IMR-90 (cell line): ENCODE data around the gene GABRP. TPM values are rescaled to one million over a fixed set of nuclear protein-coding genes. Genes with fewer than 3 reads are reported as not detected.

Experiments
- ATAC-seq: fragments of 200-7000 bp; cut with Tn5 transposase; 2 replicates; pipeline ENCODE4 v1.9.1; 2020; ENCODE audit warnings: low read depth, mild to moderate bottlenecking, moderate library complexity
- BruUV-seq: library from RNA; stranded (reverse); fragments of 400-500 nt; replicated peaks from 2 replicates; lab custom pipeline; 2021; lab: Mats Ljungman, UMichigan
- CTCF ChIA-PET: fragments of 300-600 bp; formaldehyde crosslinking; extraction: SDS; loops from one replicate; lab custom pipeline; 2021; ENCODE audit warnings: antibody characterized with exemption; lab: Yijun Ruan, JAX
- POLR2A ChIA-PET: fragments of 300-600 bp; sonication (Branson Sonifier 250); formaldehyde crosslinking; loops from one replicate; lab custom pipeline; 2022; ENCODE audit warnings: antibody characterized with exemption; ENCODE audit not compliant: unreplicated experiment; lab: Charles Lee
- DNase-seq: peaks from one replicate; pipeline ENCODE4 v3.0.0; 2013
- H2AFZ ChIP-seq: replicated peaks from 2 replicates; pipeline ENCODE3; 2013; ENCODE audit warnings: low read length, mild to moderate bottlenecking; ENCODE audit not compliant: poor library complexity
- H2AK5ac ChIP-seq: 2 replicates; pipeline ENCODE4 v1.6.1; 2013; ENCODE audit warnings: low read depth, low read length, inconsistent platforms
- H2AK9ac ChIP-seq: replicated peaks from 2 replicates; pipeline ENCODE3; 2013; ENCODE audit warnings: mild to moderate bottlenecking, low read depth, low read length, moderate library complexity; ENCODE audit not compliant: poor library complexity
- H2BK120ac ChIP-seq: 2 replicates; pipeline ENCODE4 v1.6.1; 2013; ENCODE audit warnings: low read depth, low read length, inconsistent platforms
- H2BK15ac ChIP-seq: 3 replicates; pipeline ENCODE4 v1.6.1; 2013; ENCODE audit warnings: low read depth, low read length, inconsistent platforms
- H2BK20ac ChIP-seq: 2 replicates; pipeline ENCODE4 v1.6.1; 2013; ENCODE audit warnings: low read depth, mild to moderate bottlenecking, inconsistent platforms, low read length, moderate library complexity
- H2BK5ac ChIP-seq: 2 replicates; pipeline ENCODE4 v1.6.1; 2013; ENCODE audit warnings: mild to moderate bottlenecking, low read depth, low read length, inconsistent platforms; ENCODE audit not compliant: poor library complexity, severe bottlenecking
- H3K14ac ChIP-seq: replicated peaks from 2 replicates; pipeline ENCODE4 v1.6.1; 2013; ENCODE audit warnings: low read depth, low read length, inconsistent platforms
- H3K18ac ChIP-seq: 2 replicates; pipeline ENCODE4 v1.6.1; 2013; ENCODE audit warnings: low read depth, low read length, control low read depth
- H3K23ac ChIP-seq: 2 replicates; pipeline ENCODE4 v1.6.1; 2013; ENCODE audit warnings: low read depth, low read length, inconsistent platforms
- H3K27ac ChIP-seq: 2 replicates; pipeline ENCODE4 v1.5.1; 2013; ENCODE audit warnings: mild to moderate bottlenecking, control low read depth, low read length; ENCODE audit not compliant: insufficient read depth
- H3K27me3 ChIP-seq: 2 replicates; pipeline ENCODE4 v1.6.1; 2013; ENCODE audit warnings: low read length; ENCODE audit not compliant: control insufficient read depth, insufficient read depth
- H3K36me3 ChIP-seq: 2 replicates; pipeline ENCODE4 v1.6.1; 2013; ENCODE audit warnings: low read length, mixed read lengths; ENCODE audit not compliant: control insufficient read depth, insufficient read depth
- H3K4ac ChIP-seq: 2 replicates; pipeline ENCODE4 v1.6.1; 2013; ENCODE audit warnings: low read depth, low read length, inconsistent platforms
- H3K4me1 ChIP-seq: 2 replicates; pipeline ENCODE4 v1.6.1; 2013; ENCODE audit warnings: low read length, mixed read lengths; ENCODE audit not compliant: control insufficient read depth, insufficient read depth
- H3K4me2 ChIP-seq: 2 replicates; pipeline ENCODE4 v1.6.1; 2013; ENCODE audit warnings: low read depth, mild to moderate bottlenecking, control low read depth, low read length, moderate library complexity
- H3K4me3 ChIP-seq: 2 replicates; pipeline ENCODE4 v1.5.1; 2013; ENCODE audit warnings: low read depth, mild to moderate bottlenecking, control low read depth, low read length, moderate library complexity; ENCODE audit not compliant: insufficient read depth
- H3K56ac ChIP-seq: 2 replicates; pipeline ENCODE4 v1.6.1; 2013; ENCODE audit warnings: low read length, inconsistent platforms; ENCODE audit not compliant: insufficient read depth; ENCODE audit errors: extremely low read depth
- H3K79me1 ChIP-seq, 2 experiments: 2 replicates each; pipeline ENCODE4 v1.6.1; 2013; ENCODE audit warnings: low read length in 2 of 2, inconsistent platforms in 1 of 2, low read depth in 1 of 2
- H3K9ac ChIP-seq: 2 replicates; pipeline ENCODE4 v1.6.1; 2013; ENCODE audit warnings: low read depth, low read length, control low read depth
- H3K9me1 ChIP-seq: 2 replicates; pipeline ENCODE4 v1.6.1; 2013; ENCODE audit warnings: low read length, inconsistent platforms; ENCODE audit not compliant: insufficient read depth
- H3K9me3 ChIP-seq: 2 replicates; pipeline ENCODE4 v1.6.1; 2013; ENCODE audit warnings: low read length; ENCODE audit not compliant: control insufficient read depth, insufficient read depth
- H4K20me1 ChIP-seq: 2 replicates; pipeline ENCODE4 v1.6.1; 2013; ENCODE audit warnings: low read length, inconsistent platforms; ENCODE audit not compliant: insufficient read depth
- H4K5ac ChIP-seq: 2 replicates; pipeline ENCODE4 v1.6.1; 2013; ENCODE audit warnings: mild to moderate bottlenecking, low read depth, low read length, control low read depth
- H4K8ac ChIP-seq, 2 experiments: 2 replicates each; pipeline ENCODE4 v1.6.1; 2013; ENCODE audit warnings: low read depth in 2 of 2, low read length in 2 of 2, control low read depth in 1 of 2, inconsistent platforms in 1 of 2
- H4K91ac ChIP-seq: 2 replicates; pipeline ENCODE4 v1.6.1; 2013; ENCODE audit warnings: low read depth, low read length, inconsistent platforms; ENCODE audit not compliant: insufficient read depth
- BHLHE40 ChIP-seq: fragments of 150-350 bp; IDR thresholded peaks from 2 replicates; pipeline ENCODE4 v1.6.1; 2016; ENCODE audit warnings: mild to moderate bottlenecking, low read depth, low read length
- CTCF ChIP-seq: conservative IDR thresholded peaks from 2 replicates; pipeline ENCODE4 v1.5.1; 2012; ENCODE audit warnings: mild to moderate bottlenecking, low read depth, low read length, improper control_type of control experiment
- ELK1 ChIP-seq: fragments of 150-350 bp; IDR thresholded peaks from 2 replicates; pipeline ENCODE4 v1.6.1; 2016; ENCODE audit warnings: low read depth, mild to moderate bottlenecking, low read length, moderate library complexity, borderline replicate concordance
- FOS ChIP-seq: fragments of 150-350 bp; IDR thresholded peaks from 2 replicates; pipeline ENCODE4 v1.6.1; 2016; ENCODE audit warnings: low read depth, low read length
- MAZ ChIP-seq: IDR thresholded peaks from 2 replicates; pipeline ENCODE4 v1.6.1; 2012; ENCODE audit warnings: low read depth, mild to moderate bottlenecking, low read length, improper control_type of control experiment, moderate library complexity, borderline replicate concordance
- MXI1 ChIP-seq: IDR thresholded peaks from 2 replicates; pipeline ENCODE4 v1.6.1; 2012; ENCODE audit warnings: low read depth, mild to moderate bottlenecking, low read length, moderate library complexity, borderline replicate concordance
- RAD21 ChIP-seq: IDR thresholded peaks from 2 replicates; pipeline ENCODE4 v1.6.1; 2012; ENCODE audit warnings: low read length, improper control_type of control experiment
- USF2 ChIP-seq: fragments of 150-350 bp; IDR thresholded peaks from 2 replicates; pipeline ENCODE4 v1.6.1; 2017; ENCODE audit warnings: mild to moderate bottlenecking, antibody characterized with exemption, low read length, low read depth
- WGBS, 2 experiments: methylation state at CpG; one replicate each; pipeline versions ENCODE4 v1.1.5 to v1.1.7; 2013; ENCODE audit warnings: missing lambda C conversion rate in 2 of 2; ENCODE audit not compliant: insufficient read length in 1 of 2; ENCODE audit errors: extremely low coverage in 2 of 2; 5-methylcytosine and 5-hydroxymethylcytosine counted together
- dilution Hi-C: fragments of 300-500 bp; cut with HindIII; formaldehyde crosslinking; loops from one replicate; pipeline ENCODE4 v1.14.3; 2018; ENCODE audit warnings: low sequenced_read_pairs; ENCODE audit not compliant: unreplicated experiment
- in situ Hi-C: fragments of 300-500 bp; cut with MboI; formaldehyde crosslinking; loops from 3 replicates; pipeline ENCODE4 v1.14.3; 2019; ENCODE audit warnings: low sequenced_read_pairs, inconsistent platforms, mixed read lengths
- intact Hi-C: fragments of 100-400 bp; cut with micrococcal nuclease; formaldehyde crosslinking; loops from 2 replicates; pipeline ENCODE4 v1.10.0; 2022
- polyA plus RNA-seq, 3 experiments: library from polyadenylated mRNA; depleted of rRNA; stranded (reverse); fragments of >200 nt; gene quantifications; 2 replicates each; pipeline ENCODE4 v1.2.3, GENCODE V29; 2012; ENCODE audit warnings: low replicate concordance in 1 of 3
- total RNA-seq: library from RNA; depleted of rRNA; stranded (reverse); fragments of >200 nt; gene quantifications from 2 replicates; pipeline ENCODE4 v1.2.3, GENCODE V29; 2012

GABRP gene
- total and polyA plus RNA-seq, 2 of the 4 experiments (the other 2 are of a cell fraction), result not detected

GRCh38 chr5:170756691-170757090, 26.8 kb upstream of the GABRP start:
- Histone ChIP-seq H2BK120ac (no peak overlapping the region), H3K56ac (no peak overlapping the region), H3K27me3 (peaks cover 14% of the 10 kb centered on the region), H3K27ac (no peak overlapping the region), H4K8ac (no peak overlapping the region), H3K14ac (no peak overlapping the region), H3K36me3 (no peaks in the 10 kb centered on the region), H4K20me1 (no peaks in the 10 kb centered on the region), H3K4me1 (0 out of 2 replicates have a peak, but pooled peaks cover 2% of the 10 kb centered on the region), H2BK15ac (no peak overlapping the region), H3K4ac (no peak overlapping the region), H4K91ac (no peak overlapping the region), H2AK9ac (no peak overlapping the region), H3K9ac (no peak overlapping the region), H3K9me1 (no peaks in the 10 kb centered on the region), H2AK5ac (no peak overlapping the region), H3K18ac (no peak overlapping the region), H2BK5ac (no peak overlapping the region), H4K5ac (no peak overlapping the region), H2BK20ac (no peak overlapping the region), H3K4me3 (no peak overlapping the region), H2AFZ (no peak overlapping the region), H3K4me2 (no peak overlapping the region), H3K9me3 (no peaks in the 10 kb centered on the region), H3K79me1 (no peaks in the 10 kb centered on the region), H3K23ac (no peak overlapping the region)
- TF ChIP-seq CTCF, result no peak
- TF ChIP-seq USF2, result no peak
- TF ChIP-seq MAZ, result no peak
- no peak for TF ChIP-seq RAD21
- TF ChIP-seq ELK1, result no peak
- no peak for TF ChIP-seq BHLHE40
- no peak for TF ChIP-seq MXI1
- no peak for TF ChIP-seq FOS
- DNase-seq, result no peak
- intact Hi-C loops, result no loop called here
- no CpG with 5 or more reads among the region's 8 CpGs for WGBS, 2 experiments
- POLR2A ChIA-PET, result no interaction called here
- no TSS peak for BruUV-seq
- in situ Hi-C loops, result no loop called here
- ATAC-seq, result no peak
- dilution Hi-C loops, result no loop called here
- CTCF ChIA-PET, result no interaction called here
